Activated T-cell treated with anti-CD3 and anti-CD28 coated beads, Interleukin-2, amount 50 U/mL, for 72 hours (primary cell): ENCODE measurements around the gene HDAC9. TPM values are rescaled to one million over a fixed set of nuclear protein-coding genes. Genes with fewer than 3 reads are reported as not detected.

Experiments used
- ATAC-seq, 2 donors: fragments of 150-1000 bp; cut with Tn5 transposase; replicated peaks in 1 of 2; 2 replicates each; pipeline ENCODE4 v1.10.0; 2021; ENCODE audit warnings: moderate library complexity in 2 of 2, mild to moderate bottlenecking in 1 of 2
- DNase-seq, 2 donors: peaks; one replicate each; pipeline ENCODE4 v3.0.0; 2021 to 2022; ENCODE audit warnings: mixed read lengths in 1 of 2
- H3K27ac Mint-ChIP-seq: one replicate; pipeline ENCODE4 v1.8.0; 2022; ENCODE audit warnings: mild to moderate bottlenecking, moderate library complexity, mixed read lengths
- H3K27me3 Mint-ChIP-seq: one replicate; pipeline ENCODE4 v1.8.0; 2022; ENCODE audit warnings: low read depth, mixed read lengths
- H3K36me3 Mint-ChIP-seq, 2 donors: one replicate each; pipeline ENCODE4 v1.8.0; 2022; ENCODE audit warnings: mixed read lengths in 2 of 2, mild to moderate bottlenecking in 1 of 2; ENCODE audit not compliant: insufficient read depth in 2 of 2
- H3K4me1 Mint-ChIP-seq: one replicate; pipeline ENCODE4 v1.8.0; 2022; ENCODE audit warnings: low read depth, mixed read lengths
- H3K4me3 Mint-ChIP-seq, 2 donors: one replicate each; pipeline ENCODE4 v1.8.0; 2022; ENCODE audit warnings: mild to moderate bottlenecking in 2 of 2, mixed read lengths in 2 of 2, moderate library complexity in 2 of 2
- H3K9me3 Mint-ChIP-seq, 2 donors: one replicate each; pipeline ENCODE4 v1.8.0; 2022; ENCODE audit warnings: mixed read lengths in 2 of 2
- total RNA-seq, 2 donors: library from RNA; stranded (reverse); gene quantifications; one replicate each; pipeline ENCODE4 v1.2.3, GENCODE V29; 2022

Gene HDAC9
- total RNA-seq, 2 donors from 2014 or later: 0.55 to 2.9 TPM

GRCh38 chr7:18866359-18867036, 370.9 kb downstream of the HDAC9 start:
- peaks cover 7 to 18% of the 10 kb centered on the region in 2 donors for H3K9me3 Mint-ChIP-seq
- H3K27ac Mint-ChIP-seq: peak overlapping the region; percentile 33
- no peaks in the 10 kb centered on the region for H3K27me3 Mint-ChIP-seq
- H3K4me1 Mint-ChIP-seq: no peaks in the 10 kb centered on the region
- ATAC-seq (peak; percentile 87 to 95), DNase-seq (peak; percentile 16)
- peaks cover 0 to 5% of the 10 kb centered on the region in 2 donors for H3K36me3 Mint-ChIP-seq
- H3K4me3 Mint-ChIP-seq: peak overlapping the region in 1 of 2 donors; percentile 16

DNA sequence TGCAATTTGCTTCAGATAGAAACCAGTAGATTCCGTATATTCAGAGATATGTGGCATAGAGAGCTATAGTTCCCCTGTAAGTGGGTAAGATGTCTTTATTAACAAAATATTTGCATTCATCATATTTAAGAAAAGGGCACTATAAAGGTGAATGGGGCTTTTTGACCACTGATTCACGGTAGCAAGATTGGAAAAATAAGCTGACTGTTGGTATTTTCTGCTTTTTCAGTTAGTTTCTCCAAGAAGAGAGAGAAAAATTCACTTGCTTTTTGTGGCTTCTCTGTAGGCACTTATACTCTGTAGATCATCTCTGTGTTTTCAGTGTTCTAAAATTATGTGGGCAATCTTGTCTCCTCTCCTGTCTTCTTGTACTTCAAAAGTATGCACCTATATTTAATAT, 376.8 kb downstream of the HDAC9 start:
- Mint-ChIP-seq H3K4me3 (no peak overlapping the region), H3K9me3 (peaks cover 0 to 5% of the 10 kb centered on the region in 2 donors), H3K27me3 (no peaks in the 10 kb centered on the region), H3K27ac (no peak overlapping the region), H3K4me1 (no peaks in the 10 kb centered on the region), H3K36me3 (no peaks in the 10 kb centered on the region)
- DNase-seq: no peak
- ATAC-seq: no peak

DNA sequence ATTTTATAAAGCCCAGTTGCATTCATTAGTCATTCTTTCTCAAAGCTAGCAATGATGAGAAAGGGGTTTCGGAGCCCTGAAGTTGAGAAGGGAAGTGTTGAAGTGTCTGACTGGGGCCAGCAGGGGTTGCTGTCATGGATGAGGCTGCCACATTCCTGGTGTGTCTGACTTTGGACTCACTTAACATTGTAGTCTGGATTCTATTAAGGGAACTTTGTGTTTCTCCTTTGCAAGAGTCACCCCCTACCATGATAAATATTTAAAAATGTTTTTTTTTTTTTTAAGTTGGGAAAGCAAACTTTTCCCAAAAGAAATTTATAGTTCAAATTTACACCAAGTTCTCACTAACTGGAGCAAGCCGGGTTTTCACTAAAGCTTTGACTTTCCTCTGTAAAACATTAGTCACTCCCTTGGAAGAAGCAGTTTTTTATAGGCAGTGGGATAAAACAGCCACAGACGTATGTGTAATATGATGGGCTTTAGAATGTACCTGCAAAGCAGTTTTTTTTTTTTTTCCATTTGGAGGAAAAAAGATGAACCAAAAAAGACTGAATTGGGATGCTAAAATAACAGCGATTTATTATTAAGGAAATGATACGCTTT, 378.3 kb downstream of the HDAC9 start:
- H3K27me3 Mint-ChIP-seq: no peaks in the 10 kb centered on the region
- no peak for DNase-seq
- no peak for ATAC-seq
- H3K4me3 Mint-ChIP-seq: no peak overlapping the region
- H3K36me3 Mint-ChIP-seq: no peaks in the 10 kb centered on the region
- no peak overlapping the region for H3K27ac Mint-ChIP-seq
- H3K9me3 Mint-ChIP-seq: peaks cover 0 to 2% of the 10 kb centered on the region in 2 donors
- no peaks in the 10 kb centered on the region for H3K4me1 Mint-ChIP-seq

GRCh38 chr7:18874880-18875279, 379.3 kb downstream of the HDAC9 start:
- ATAC-seq (no peak), DNase-seq (no peak)
- H3K27me3 Mint-ChIP-seq: no peaks in the 10 kb centered on the region
- H3K4me3 Mint-ChIP-seq: no peak overlapping the region
- H3K36me3 Mint-ChIP-seq: peaks cover 0 to 1% of the 10 kb centered on the region in 2 donors
- no peak overlapping the region for H3K27ac Mint-ChIP-seq
- peaks cover 2 to 5% of the 10 kb centered on the region in 2 donors for H3K9me3 Mint-ChIP-seq
- no peaks in the 10 kb centered on the region for H3K4me1 Mint-ChIP-seq

DNA sequence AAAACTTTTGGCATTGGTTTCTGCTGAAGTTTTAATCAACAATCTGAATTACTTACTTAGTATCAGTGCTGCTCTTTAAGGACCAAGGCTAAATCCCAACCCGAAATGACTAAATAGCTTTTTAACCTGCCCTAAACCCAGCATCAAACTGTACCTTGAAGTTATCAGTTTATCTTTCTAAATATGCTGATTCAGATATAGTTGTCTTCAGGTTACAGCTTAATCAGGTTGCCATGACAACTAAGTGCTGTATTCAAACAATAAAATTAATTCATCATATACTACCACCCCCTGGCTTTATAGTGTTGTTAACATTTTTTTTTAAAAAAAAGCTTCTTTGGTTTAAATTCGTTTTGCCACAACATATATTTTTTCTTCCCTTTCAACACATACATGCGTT, 382.3 kb downstream of the HDAC9 start:
- ATAC-seq: no peak
- Mint-ChIP-seq H3K4me1 (no peaks in the 10 kb centered on the region), H3K36me3 (peaks cover 0 to 1% of the 10 kb centered on the region in 2 donors), H3K27ac (no peak overlapping the region), H3K4me3 (no peak overlapping the region), H3K27me3 (no peaks in the 10 kb centered on the region), H3K9me3 (peaks cover 0 to 6% of the 10 kb centered on the region in 2 donors)
- DNase-seq: no peak

GRCh38 chr7:18886832-18887231, 391.3 kb downstream of the HDAC9 start:
- DNase-seq: no peak
- Mint-ChIP-seq H3K4me1 (no peaks in the 10 kb centered on the region), H3K36me3 (no peaks in the 10 kb centered on the region), H3K9me3 (peaks cover 0 to 9% of the 10 kb centered on the region in 2 donors), H3K27ac (no peak overlapping the region), H3K4me3 (no peak overlapping the region), H3K27me3 (no peaks in the 10 kb centered on the region)
- no peak for ATAC-seq

DNA sequence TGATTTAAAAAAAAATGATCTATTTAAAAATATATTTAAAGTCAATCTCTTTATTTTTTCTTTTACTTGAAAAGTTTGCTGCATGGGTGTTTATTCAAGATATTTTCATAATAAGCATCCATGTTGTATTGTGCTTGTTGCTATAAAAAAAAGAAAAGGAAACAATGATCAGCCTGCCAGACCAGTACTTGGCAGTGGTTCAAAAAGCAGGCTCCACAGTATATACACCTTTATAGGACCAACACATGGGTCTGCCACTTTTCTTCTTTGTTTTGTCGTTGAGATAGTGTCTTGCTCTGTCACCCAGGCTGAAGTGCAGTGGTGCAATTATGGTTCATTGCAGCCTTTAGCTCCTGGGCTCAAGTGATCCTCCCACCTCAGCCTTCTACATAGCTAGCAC, 393.9 kb downstream of the HDAC9 start:
- Mint-ChIP-seq H3K27ac (no peak overlapping the region), H3K4me1 (no peaks in the 10 kb centered on the region), H3K36me3 (no peaks in the 10 kb centered on the region), H3K9me3 (peaks cover 0 to 9% of the 10 kb centered on the region in 2 donors), H3K27me3 (no peaks in the 10 kb centered on the region), H3K4me3 (no peak overlapping the region)
- DNase-seq (no peak), ATAC-seq (no peak)

- Mint-ChIP-seq H3K4me1 (no peaks in the 10 kb centered on the region), H3K4me3 (no peak overlapping the region), H3K27ac (no peak overlapping the region), H3K27me3 (no peaks in the 10 kb centered on the region), H3K9me3 (peaks cover 0 to 7% of the 10 kb centered on the region in 2 donors), H3K36me3 (no peaks in the 10 kb centered on the region)
- ATAC-seq (no peak), DNase-seq (no peak)
Observed at GRCh38 chr7:18890134-18890533, 394.6 kb downstream of the HDAC9 start.

- ATAC-seq (no peak), DNase-seq (no peak)
- peaks cover 0 to 6% of the 10 kb centered on the region in 2 donors for H3K9me3 Mint-ChIP-seq
- no peak overlapping the region for H3K4me3 Mint-ChIP-seq
- no peaks in the 10 kb centered on the region for H3K27me3 Mint-ChIP-seq
- no peaks in the 10 kb centered on the region for H3K4me1 Mint-ChIP-seq
- H3K27ac Mint-ChIP-seq: no peak overlapping the region
- no peaks in the 10 kb centered on the region for H3K36me3 Mint-ChIP-seq
Observed at GRCh38 chr7:18890885-18891621, 395.5 kb downstream of the HDAC9 start.

DNA sequence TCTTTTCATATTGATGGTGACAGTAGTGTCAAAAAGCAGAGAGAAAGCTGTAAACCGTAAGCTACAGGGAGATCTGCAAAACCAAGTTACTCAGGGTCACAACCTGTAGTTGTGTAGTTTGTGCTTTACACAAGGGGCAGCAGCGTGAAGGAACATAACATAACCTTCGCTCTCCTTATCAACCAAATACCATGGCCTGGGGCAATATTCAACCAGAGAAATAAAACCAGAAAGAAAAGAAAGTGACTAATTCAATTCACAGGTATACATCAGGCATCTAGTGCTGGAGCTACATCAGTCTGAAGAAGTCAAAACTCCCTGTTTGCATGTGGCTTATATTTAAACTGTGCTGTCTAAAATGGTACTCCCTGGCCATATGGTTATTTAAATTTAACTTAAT, 397.6 kb downstream of the HDAC9 start:
- Mint-ChIP-seq H3K36me3 (no peaks in the 10 kb centered on the region), H3K27me3 (no peaks in the 10 kb centered on the region), H3K4me1 (no peaks in the 10 kb centered on the region), H3K4me3 (no peak overlapping the region), H3K9me3 (peaks cover 0 to 2% of the 10 kb centered on the region in 2 donors), H3K27ac (no peak overlapping the region)
- ATAC-seq: no peak
- DNase-seq: no peak

DNA sequence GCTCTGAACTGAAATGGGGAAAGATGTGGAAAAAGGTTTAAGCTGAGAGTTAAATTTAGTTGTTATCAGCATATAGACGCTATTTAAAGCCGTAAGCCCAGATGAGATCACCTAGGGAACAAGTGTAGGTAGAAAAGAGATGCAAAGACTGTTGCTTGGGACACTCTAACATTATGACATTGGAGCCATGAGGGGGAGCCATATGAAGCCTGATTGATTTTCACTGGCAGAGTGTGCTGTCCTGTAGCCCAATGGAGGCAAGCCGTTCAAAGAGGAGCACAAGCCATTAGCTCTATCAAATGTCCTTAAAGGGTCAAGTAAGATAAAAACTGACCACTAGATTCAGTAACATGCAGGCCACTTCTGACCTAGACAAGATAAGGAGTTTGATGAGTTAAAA, 398.6 kb downstream of the HDAC9 start:
- Mint-ChIP-seq H3K4me1 (no peaks in the 10 kb centered on the region), H3K27me3 (no peaks in the 10 kb centered on the region), H3K27ac (no peak overlapping the region), H3K36me3 (no peaks in the 10 kb centered on the region), H3K9me3 (no peaks in the 10 kb centered on the region), H3K4me3 (no peak overlapping the region)
- DNase-seq (no peak), ATAC-seq (no peak)

GRCh38 chr7:18895456-18895855, 399.9 kb downstream of the HDAC9 start:
- H3K4me1 Mint-ChIP-seq: no peaks in the 10 kb centered on the region
- H3K9me3 Mint-ChIP-seq: peaks cover 0 to 1% of the 10 kb centered on the region in 2 donors
- no peaks in the 10 kb centered on the region for H3K36me3 Mint-ChIP-seq
- ATAC-seq (no peak), DNase-seq (no peak)
- no peak overlapping the region for H3K4me3 Mint-ChIP-seq
- no peak overlapping the region for H3K27ac Mint-ChIP-seq
- H3K27me3 Mint-ChIP-seq: no peaks in the 10 kb centered on the region

GRCh38 chr7:18896343-18896975, 400.9 kb downstream of the HDAC9 start:
- DNase-seq (no peak), ATAC-seq (no peak)
- Mint-ChIP-seq H3K27me3 (no peaks in the 10 kb centered on the region), H3K9me3 (peaks cover 0 to 1% of the 10 kb centered on the region in 2 donors), H3K4me1 (no peaks in the 10 kb centered on the region), H3K27ac (no peak overlapping the region), H3K36me3 (no peaks in the 10 kb centered on the region), H3K4me3 (no peak overlapping the region)
